Stimulated activated CD4-positive, alpha-beta T cell treated with anti-CD3 and anti-CD28 coated beads, Interleukin-2, amount 100 ng/mL, for 4 hours (primary cell): ENCODE measurements around the gene ZFHX3.

ENCODE experiments used
- DNase-seq: peaks from one replicate; pipeline ENCODE4 v3.0.0-alpha.2; 2020; ENCODE audit warnings: low read depth

The ZFHX3 gene

GRCh38 chr16:72821185-72821950 is 226.6 kb downstream of the ZFHX3 start:
- no peak for DNase-seq

- no peak for DNase-seq
Observed at GRCh38 chr16:72819345-72819744, 228.6 kb downstream of the ZFHX3 start.

DNA sequence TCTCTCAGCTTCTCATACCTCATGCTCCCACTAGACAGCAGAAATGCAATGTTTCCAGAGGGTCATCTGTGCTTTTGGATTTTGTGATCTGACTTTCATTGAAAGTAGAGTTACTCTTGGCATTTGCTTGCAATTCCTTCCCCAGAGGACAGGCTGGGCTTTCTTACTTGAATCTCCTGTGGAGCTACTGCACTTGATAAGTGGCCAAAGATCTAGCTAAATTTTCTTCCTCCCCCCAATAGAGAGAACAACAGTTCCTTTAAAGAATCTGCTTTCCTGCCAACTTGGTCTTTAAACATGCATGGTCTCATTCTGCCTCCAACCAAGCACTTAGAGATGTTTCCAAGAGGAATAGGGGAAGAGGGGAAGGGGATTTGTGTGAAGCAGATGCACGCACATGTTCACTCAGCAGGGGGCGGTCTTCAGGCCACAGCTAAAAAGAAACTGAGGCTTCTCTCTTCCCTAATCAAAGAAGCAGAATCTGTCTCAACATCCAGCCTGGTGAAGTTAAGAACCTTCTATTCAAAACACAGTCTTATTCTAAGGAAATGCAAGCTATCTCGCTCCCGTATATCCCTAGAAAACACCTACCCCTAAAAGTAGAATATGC is 229.6 kb downstream of the ZFHX3 start:
- DNase-seq = no peak

- no peak for DNase-seq
Observed at GRCh38 chr16:72815348-72816318, 232.3 kb downstream of the ZFHX3 start.

DNA sequence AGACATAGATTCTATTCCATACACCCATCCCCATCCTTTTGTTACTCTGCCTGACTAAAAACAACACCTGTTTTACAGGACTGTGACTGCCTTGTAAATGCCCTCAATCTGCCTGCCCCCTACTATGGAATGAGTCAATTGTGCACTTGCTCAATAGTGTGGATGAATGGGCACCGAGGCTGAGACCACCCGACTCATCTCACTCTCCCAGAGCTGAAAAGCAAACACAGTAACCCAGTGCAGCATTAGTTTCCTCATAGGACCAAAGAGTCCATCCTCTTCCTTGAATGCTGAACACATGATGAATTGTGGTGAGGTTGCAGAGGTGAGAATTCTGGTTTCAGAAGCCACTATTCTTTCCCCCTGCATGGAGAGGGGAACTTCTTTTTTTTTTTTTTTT is 233.7 kb downstream of the ZFHX3 start:
- no peak for DNase-seq

- no peak for DNase-seq
Observed at GRCh38 chr16:72812672-72813071, 235.3 kb downstream of the ZFHX3 start.

- no peak for DNase-seq
Observed at GRCh38 chr16:72811876-72812275, 236.1 kb downstream of the ZFHX3 start.

- no peak for DNase-seq
Observed at GRCh38 chr16:72811188-72811720, 236.7 kb downstream of the ZFHX3 start.

GRCh38 chr16:72810480-72810879 is 237.4 kb downstream of the ZFHX3 start:
- DNase-seq = no peak

DNA sequence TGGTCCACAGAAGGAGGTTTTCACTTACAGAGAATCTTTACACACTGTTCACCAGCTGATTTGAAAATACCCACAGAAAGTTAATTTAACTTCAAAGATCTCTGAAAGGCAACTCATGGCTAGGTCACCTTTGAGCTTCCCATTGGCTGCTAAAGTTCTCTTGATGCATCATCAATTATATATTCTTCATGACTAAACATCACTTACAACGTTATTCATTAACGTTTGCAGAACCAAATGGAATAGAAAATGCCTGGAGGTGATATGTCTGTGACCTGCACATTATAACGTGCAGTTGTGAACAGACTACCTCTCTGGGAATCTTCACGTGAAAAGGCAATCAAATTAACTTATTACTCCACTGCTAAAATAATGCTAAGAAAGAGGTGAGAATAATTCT is 238.5 kb downstream of the ZFHX3 start:
- DNase-seq = no peak

GRCh38 chr16:72808754-72809153 is 239.2 kb downstream of the ZFHX3 start:
- DNase-seq = no peak

- DNase-seq = no peak
Observed at GRCh38 chr16:72807245-72807644, 240.7 kb downstream of the ZFHX3 start.

GRCh38 chr16:72805486-72805885 is 242.4 kb downstream of the ZFHX3 start:
- no peak for DNase-seq

DNA sequence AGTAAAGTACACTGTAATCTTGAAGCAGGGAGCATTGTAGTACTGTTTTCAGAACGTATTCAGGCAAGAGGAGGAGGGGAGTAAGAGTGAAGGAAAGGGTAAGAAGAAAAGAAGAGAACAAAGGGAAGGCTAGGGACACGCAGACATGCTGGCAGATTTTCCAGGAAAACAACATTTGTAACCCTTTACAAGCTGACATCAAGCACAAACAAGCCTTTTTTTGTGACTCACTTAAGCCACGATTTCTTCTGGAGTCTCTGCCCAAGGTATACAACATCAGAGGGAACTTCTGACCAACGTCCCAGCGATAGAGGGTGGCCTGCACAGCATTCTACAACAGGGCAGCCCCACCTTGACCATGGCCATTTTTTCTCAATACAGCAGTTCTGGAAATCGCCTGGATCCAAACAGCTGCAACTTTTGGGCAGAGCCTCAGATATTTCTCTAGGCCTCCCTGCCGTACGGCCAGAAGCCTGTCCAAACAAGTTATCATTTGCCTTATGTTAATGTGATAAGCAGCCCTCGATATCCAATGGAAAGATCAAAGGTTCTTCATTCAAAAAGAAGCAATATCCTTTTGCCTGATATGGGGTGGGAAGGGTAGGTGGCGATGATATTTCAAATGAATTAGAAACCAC is 247.3 kb downstream of the ZFHX3 start:
- no peak for DNase-seq

GRCh38 chr16:72798264-72798663 is 249.7 kb downstream of the ZFHX3 start:
- DNase-seq = no peak

DNA sequence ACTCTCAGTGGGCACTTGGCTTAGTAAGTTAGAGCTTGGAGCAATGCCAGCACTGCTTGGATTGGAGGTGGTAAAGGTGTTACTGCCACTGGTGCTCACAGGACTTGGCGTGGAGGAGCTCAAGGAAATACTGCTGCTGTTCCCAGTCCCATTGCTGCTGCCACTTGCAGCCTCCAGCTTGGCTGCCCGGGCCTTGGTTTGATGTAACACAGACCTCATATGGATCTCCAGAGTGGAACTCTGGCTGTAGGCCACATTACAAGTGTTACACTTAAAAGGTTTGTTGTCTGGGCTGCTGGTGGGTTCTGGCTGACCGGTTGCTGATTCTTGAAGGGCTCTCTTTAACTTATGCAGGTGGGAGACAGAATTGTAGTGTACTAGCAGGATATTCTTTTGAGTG is 250.3 kb downstream of the ZFHX3 start:
- DNase-seq = no peak

DNA sequence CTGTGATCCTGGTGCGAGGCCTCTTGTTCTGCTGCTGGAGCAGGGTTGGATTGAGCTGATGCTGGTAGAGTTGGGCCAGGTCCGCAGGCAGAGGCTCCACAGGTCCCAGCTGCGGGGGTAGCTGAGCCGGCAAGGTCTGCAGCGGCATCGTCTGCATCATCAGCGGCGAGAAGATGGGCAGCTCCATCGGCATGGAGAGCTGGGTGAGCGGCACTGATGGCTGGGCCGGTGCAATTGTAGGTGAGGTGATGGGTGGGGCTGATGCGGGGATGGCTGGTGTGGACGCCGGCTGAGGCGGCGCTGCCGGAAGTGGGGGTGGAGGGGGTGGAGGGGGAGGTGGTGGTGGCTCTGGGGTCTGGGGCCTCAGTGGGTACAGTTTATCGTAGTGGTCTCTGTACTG is 251.7 kb downstream of the ZFHX3 start:
- DNase-seq = no peak

GRCh38 chr16:72794986-72795385 is 252.9 kb downstream of the ZFHX3 start:
- no peak for DNase-seq

DNA sequence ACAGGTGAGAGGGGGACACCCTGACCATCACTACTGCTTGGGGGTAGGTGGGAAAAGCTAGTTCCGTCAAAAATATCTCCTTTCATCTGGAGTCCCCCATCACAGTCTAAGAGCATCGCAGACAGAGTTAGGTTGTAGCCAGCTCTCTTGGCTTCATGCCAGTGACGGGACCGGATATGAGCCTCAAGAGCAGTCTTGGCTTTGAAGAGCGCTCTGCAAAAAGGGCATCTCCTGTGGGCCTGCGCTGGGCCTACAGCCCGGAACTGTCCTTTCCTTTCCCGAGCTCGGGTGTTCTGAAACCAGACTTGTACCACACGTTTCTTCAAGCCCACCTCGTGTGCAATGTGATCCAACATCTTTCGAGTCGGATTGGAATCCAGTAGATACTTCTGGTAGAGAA is 253.6 kb downstream of the ZFHX3 start:
- DNase-seq = no peak

DNA sequence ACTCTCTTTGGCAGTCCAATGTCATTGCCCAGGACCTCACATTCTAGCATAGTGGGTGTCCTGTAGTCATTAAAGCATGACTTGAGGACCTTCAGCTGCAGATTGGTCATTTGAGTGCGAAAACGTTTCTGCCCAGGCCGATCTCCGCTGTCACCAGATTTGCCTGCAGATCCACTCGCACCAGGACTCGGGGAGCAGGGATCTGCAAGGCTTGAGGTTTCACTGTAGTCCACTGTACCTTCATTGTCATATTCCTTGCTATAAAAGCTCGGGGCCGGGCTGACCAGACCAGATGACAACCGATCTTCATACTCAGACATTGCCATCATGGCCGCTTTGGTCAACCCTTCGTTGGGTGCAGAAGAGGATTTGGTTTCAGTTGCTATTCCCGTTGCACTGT is 254.2 kb downstream of the ZFHX3 start:
- no peak for DNase-seq

GRCh38 chr16:72793017-72793416 is 254.9 kb downstream of the ZFHX3 start:
- DNase-seq = no peak

- DNase-seq = no peak
Observed at GRCh38 chr16:72791786-72792185, 256.1 kb downstream of the ZFHX3 start.
